ENCODE measurements around the gene FAM83B. TPM values are rescaled to one million over a fixed set of nuclear protein-coding genes. Genes with fewer than 3 reads are reported as not detected.

Gene FAM83B
- total RNA-seq, 2 donors from 2014 or later = not detected

DNA sequence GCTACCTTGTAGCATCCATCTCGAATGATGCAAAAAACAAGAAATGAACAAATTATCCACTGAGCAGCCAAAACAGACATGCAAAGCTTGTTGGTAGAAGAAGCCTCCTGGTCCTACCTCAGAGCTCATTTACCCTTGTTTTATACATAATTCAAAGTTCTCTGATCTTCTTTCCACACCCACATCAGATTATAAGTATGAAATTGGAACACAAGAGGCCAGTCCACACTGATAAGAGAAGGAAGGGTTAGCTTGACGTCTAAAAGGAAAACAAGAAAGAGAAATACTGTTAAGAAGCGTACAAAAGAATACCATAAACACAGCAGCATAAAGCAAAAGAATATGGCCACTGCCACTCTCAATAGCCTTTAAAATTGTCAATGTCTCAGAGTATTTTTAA, 49.7 kb downstream of the FAM83B start:
- H3K4me1 Mint-ChIP-seq = no peaks in the 10 kb centered on the region
- no peaks in the 10 kb centered on the region for H3K27me3 Mint-ChIP-seq
- no peak overlapping the region for H3K27ac Mint-ChIP-seq
- no peaks in the 10 kb centered on the region for H3K36me3 Mint-ChIP-seq (ENCODE audit: low read depth)
- H3K4me3 Mint-ChIP-seq = no peak overlapping the region
- no peaks in the 10 kb centered on the region for H3K9me3 ChIP-seq (ENCODE audit: control insufficient read depth, low read length, poor library complexity, severe bottlenecking)
- no peak for ATAC-seq
- DNase-seq = no peak

DNA sequence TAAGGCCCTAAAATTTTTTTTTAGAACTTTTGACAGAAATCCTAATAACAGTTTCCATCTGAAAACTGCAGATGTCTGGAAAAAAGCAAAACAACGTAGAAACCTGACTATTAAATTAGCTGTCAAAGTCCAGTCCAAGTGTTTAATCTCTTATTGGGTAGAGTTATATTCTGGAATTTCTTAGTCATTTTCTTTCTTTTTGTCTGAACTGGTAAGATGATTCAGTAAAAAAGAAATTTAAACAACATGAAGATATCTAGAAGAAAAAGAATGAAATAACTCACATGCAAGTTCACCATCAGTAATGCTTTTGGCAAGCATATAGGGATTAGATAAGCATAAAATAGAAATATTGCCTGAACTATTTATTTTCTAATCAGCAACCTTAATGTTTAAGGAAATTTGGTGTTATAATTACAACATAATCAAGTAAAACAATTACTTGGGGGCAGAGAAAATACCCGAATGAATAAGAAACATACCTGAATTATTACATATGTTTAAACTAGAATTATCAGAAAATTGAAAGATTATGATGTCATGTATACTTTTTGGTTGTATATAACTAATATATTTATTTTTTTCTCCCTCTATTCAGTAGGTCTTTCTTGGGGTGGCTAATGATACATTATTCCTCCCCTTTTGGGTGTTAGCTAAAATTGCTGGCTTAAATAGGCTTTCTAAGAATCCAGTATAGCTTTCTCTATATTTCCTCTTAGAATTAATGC, 51.1 kb downstream of the FAM83B start:
- Mint-ChIP-seq H3K27ac (no peak overlapping the region), H3K27me3 (no peaks in the 10 kb centered on the region), H3K4me1 (no peaks in the 10 kb centered on the region), H3K36me3 (ENCODE audit: low read depth) (no peaks in the 10 kb centered on the region), H3K4me3 (no peak overlapping the region)
- H3K9me3 ChIP-seq (ENCODE audit: control insufficient read depth, low read length, poor library complexity, severe bottlenecking) = no peaks in the 10 kb centered on the region
- ATAC-seq (no peak), DNase-seq (no peak)

DNA sequence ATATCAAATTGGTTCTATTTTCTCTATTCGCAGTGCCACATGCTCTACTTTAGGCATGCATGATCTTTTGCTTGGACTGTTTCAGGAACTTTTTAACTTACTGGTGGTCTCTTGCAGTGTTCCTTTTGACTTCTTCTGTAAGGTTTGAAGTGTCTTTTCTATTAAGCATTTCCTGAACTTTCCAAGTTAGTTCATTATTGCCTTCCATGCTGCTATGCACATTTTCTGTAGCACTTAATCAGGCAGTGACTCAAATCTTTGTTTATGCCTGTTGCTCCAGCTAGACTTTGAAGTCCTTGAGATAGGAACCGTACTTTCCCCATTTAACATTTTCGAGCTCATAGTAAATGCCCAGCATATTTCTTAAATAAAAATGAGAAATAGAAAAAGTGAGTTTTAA, 52.2 kb downstream of the FAM83B start:
- H3K4me3 Mint-ChIP-seq = no peak overlapping the region
- ATAC-seq = no peak

DNA sequence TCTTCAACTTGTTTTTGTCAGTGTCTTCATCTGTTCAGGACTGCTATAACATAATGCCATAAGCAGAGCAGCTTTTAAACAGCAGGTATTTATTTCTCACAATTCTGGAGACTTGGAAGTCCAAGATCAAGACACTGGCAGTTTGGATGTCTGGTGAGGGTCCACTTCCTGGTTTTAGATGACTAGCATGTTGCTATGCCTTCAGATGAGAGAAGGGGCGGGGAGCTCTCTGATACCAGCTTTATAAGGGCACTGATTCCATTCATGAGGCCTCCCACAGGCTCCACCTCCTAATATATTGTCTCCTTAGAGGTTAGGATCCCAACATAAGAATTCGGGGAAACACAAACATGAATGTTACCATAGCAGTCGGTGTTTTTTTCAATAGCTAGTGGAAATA, 52.9 kb downstream of the FAM83B start:
- DNase-seq (no peak), ATAC-seq (no peak)
- Mint-ChIP-seq H3K27ac (no peak overlapping the region), H3K4me1 (no peaks in the 10 kb centered on the region), H3K4me3 (no peak overlapping the region), H3K36me3 (ENCODE audit: low read depth) (no peaks in the 10 kb centered on the region), H3K27me3 (no peaks in the 10 kb centered on the region)
- no peaks in the 10 kb centered on the region for H3K9me3 ChIP-seq (ENCODE audit: control insufficient read depth, low read length, poor library complexity, severe bottlenecking)

More for the DNA sequence above, 52.2 kb downstream of the FAM83B start:
- no peaks in the 10 kb centered on the region for H3K36me3 Mint-ChIP-seq (ENCODE audit: low read depth)
- H3K4me1 Mint-ChIP-seq = no peaks in the 10 kb centered on the region
- no peaks in the 10 kb centered on the region for H3K9me3 ChIP-seq (ENCODE audit: control insufficient read depth, low read length, poor library complexity, severe bottlenecking)
- no peak for DNase-seq
- H3K27me3 Mint-ChIP-seq = no peaks in the 10 kb centered on the region
- no peak overlapping the region for H3K27ac Mint-ChIP-seq

DNA sequence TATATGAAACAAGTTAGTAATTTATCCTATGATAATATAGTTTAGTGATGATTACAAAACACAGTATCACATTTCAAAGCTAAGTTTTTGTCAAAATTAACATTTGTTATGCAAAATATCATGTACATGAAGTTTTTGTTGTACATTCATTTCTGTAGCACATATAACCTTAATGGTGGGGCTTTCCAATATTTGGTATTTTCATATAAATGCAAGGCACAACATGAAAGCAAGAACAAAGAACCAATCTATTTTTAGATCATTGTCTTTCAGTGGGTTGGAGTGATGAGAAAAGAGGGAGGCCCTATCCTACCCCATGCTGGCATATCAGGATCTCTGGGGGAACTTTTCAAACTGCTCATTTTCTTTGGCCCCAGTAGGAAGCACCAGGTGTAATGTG, 53.4 kb downstream of the FAM83B start:
- H3K4me1 Mint-ChIP-seq = no peaks in the 10 kb centered on the region
- no peaks in the 10 kb centered on the region for H3K27me3 Mint-ChIP-seq
- DNase-seq (no peak), ATAC-seq (no peak)
- no peak overlapping the region for H3K27ac Mint-ChIP-seq
- no peaks in the 10 kb centered on the region for H3K9me3 ChIP-seq (ENCODE audit: control insufficient read depth, low read length, poor library complexity, severe bottlenecking)
- H3K36me3 Mint-ChIP-seq (ENCODE audit: low read depth) = no peaks in the 10 kb centered on the region
- H3K4me3 Mint-ChIP-seq = no peak overlapping the region

DNA sequence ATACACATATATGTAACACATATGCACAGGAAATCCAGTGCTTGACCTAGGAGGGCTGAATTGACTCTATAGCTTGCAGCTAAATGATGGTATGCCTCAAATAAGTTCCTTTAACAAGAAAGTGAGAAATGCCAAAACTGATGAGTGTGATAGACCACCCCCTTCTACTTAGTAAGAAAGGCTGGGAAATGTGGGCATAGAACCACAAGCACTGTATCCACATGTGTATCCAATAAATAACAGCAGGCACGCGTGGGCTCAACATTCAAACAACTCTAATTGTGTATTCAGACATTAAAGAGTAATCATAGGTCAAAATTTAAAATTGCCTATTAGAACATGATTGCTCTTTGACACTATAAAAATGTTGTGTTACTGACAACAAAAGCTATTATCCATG, 54.1 kb downstream of the FAM83B start:
- DNase-seq (no peak), ATAC-seq (no peak)
- Mint-ChIP-seq H3K4me3 (no peak overlapping the region), H3K27ac (no peak overlapping the region), H3K27me3 (no peaks in the 10 kb centered on the region), H3K36me3 (ENCODE audit: low read depth) (no peaks in the 10 kb centered on the region), H3K4me1 (no peaks in the 10 kb centered on the region)
- no peaks in the 10 kb centered on the region for H3K9me3 ChIP-seq (ENCODE audit: control insufficient read depth, low read length, poor library complexity, severe bottlenecking)

DNA sequence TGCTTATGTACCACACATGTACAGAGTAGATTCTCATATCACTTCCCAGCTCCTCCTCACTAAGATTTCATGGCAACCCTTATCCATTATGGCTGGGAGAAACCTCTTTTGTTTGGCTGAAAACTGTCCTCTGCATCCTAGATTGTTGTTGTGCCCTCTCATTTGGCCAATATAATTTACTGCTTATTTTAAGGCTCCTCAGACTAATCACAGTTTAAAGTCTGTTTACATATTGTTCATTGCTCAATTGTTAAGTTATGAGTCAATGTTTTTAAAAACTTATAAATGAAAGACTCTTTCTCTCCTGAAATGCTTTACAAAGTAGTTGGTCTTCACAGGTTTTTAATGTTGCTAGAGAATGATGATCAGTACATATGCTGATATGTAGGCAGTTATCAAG, 57.3 kb downstream of the FAM83B start:
- H3K4me3 Mint-ChIP-seq = no peak overlapping the region

DNA sequence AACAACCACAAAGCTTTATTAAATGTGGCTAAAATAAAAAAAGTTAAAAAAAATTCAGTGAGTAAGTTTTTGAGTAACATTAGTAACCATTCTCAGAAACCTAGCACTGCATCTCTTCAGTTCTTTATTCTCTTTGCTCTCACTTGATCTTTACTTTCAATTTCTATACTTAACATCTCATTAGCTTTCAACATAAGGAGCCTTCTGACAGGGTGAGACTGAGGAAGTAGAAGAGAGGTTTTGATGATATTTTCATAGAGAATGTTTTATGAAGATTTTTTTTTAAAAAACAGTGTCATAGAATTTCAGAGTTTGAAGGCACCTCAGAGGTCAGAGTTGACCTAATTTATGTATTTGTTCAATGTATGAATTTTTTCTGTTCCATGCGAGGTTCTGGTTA, 60.8 kb downstream of the FAM83B start:
- Mint-ChIP-seq H3K4me1 (no peaks in the 10 kb centered on the region), H3K36me3 (ENCODE audit: low read depth) (peaks cover 2% of the 10 kb centered on the region), H3K27ac (no peak overlapping the region), H3K4me3 (no peak overlapping the region), H3K27me3 (no peaks in the 10 kb centered on the region)
- no peaks in the 10 kb centered on the region for H3K9me3 ChIP-seq (ENCODE audit: control insufficient read depth, low read length, poor library complexity, severe bottlenecking)
- ATAC-seq = no peak
- no peak for DNase-seq

More for the DNA sequence above, 57.3 kb downstream of the FAM83B start:
- no peak for ATAC-seq
- Mint-ChIP-seq H3K36me3 (ENCODE audit: low read depth) (no peaks in the 10 kb centered on the region), H3K27ac (no peak overlapping the region), H3K4me1 (no peaks in the 10 kb centered on the region), H3K27me3 (no peaks in the 10 kb centered on the region)
- H3K9me3 ChIP-seq (ENCODE audit: control insufficient read depth, low read length, poor library complexity, severe bottlenecking) = no peaks in the 10 kb centered on the region
- DNase-seq = no peak

DNA sequence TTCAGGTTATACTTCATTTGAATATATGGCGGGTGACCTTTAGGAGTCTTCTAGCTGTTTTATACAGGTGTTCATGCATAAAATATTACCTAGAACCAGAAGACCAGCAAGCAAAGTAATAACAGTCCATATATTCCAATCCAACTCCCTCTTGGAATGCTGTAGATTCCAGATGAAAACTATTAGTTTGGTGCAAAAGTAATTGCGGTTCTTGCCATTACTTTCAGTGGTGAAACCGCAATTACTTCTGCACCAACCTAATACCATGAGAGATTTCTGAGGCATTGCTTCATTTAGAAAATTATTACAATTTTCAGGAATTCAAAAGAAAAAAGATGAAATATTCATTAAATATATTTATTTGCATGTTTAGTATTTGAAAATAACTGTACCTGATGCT, 62.6 kb downstream of the FAM83B start:
- Mint-ChIP-seq H3K4me1 (no peaks in the 10 kb centered on the region), H3K27ac (no peak overlapping the region), H3K4me3 (no peak overlapping the region), H3K27me3 (no peaks in the 10 kb centered on the region), H3K36me3 (ENCODE audit: low read depth) (peaks cover 2% of the 10 kb centered on the region)
- H3K9me3 ChIP-seq (ENCODE audit: control insufficient read depth, low read length, poor library complexity, severe bottlenecking) = no peaks in the 10 kb centered on the region
- ATAC-seq = no peak
- no peak for DNase-seq

DNA sequence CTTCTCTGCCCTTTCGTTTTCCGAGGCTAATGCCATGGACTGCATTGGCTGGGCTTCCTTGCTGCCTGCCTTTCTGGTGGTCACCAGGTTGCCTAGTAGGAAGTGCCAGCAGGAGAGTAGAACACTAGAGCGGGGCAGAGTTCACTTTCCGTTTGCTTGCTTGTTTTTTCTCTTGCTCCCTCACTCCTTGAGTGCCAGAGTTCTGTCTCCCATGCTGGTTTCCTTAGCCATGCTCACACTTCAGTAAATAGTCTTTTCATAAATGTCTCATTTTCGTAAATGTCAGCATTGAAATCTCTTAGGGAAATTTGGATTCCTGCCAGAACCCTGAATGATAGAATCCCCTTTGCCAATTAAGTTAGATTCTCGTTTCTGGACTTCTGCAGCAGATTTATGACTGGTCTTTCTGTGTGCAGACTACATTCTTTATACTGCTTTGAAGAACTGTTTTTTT, 63.9 kb downstream of the FAM83B start:
- H3K36me3 Mint-ChIP-seq (ENCODE audit: low read depth) = peaks cover 2% of the 10 kb centered on the region
- ATAC-seq (no peak), DNase-seq (no peak)
- H3K27ac Mint-ChIP-seq = no peak overlapping the region
- H3K27me3 Mint-ChIP-seq = no peaks in the 10 kb centered on the region
- H3K9me3 ChIP-seq (ENCODE audit: control insufficient read depth, low read length, poor library complexity, severe bottlenecking) = no peaks in the 10 kb centered on the region
- H3K4me1 Mint-ChIP-seq = no peaks in the 10 kb centered on the region
- no peak overlapping the region for H3K4me3 Mint-ChIP-seq

DNA sequence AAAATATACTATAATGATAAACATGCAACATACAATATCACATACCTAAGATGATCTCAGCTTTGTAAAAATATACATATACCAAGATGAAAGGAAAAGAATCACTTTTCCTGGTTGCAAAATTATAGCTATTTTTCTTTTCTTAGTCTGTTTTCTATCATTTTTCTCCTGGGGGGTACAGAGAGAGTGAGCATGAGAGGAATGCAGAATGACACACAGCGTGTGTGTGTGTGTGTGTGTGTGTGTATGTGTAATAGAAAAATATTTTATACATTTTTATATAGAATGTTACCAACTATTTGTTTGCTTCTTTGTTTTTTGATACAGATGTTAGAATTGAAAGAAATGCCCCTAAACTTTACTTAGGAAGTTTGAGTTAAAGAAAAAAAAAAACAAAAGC, 64.3 kb downstream of the FAM83B start:
- no peaks in the 10 kb centered on the region for H3K9me3 ChIP-seq (ENCODE audit: control insufficient read depth, low read length, poor library complexity, severe bottlenecking)
- DNase-seq = no peak
- Mint-ChIP-seq H3K4me1 (no peaks in the 10 kb centered on the region), H3K27ac (no peak overlapping the region), H3K27me3 (no peaks in the 10 kb centered on the region), H3K4me3 (no peak overlapping the region), H3K36me3 (ENCODE audit: low read depth) (peaks cover 2% of the 10 kb centered on the region)
- no peak for ATAC-seq

DNA sequence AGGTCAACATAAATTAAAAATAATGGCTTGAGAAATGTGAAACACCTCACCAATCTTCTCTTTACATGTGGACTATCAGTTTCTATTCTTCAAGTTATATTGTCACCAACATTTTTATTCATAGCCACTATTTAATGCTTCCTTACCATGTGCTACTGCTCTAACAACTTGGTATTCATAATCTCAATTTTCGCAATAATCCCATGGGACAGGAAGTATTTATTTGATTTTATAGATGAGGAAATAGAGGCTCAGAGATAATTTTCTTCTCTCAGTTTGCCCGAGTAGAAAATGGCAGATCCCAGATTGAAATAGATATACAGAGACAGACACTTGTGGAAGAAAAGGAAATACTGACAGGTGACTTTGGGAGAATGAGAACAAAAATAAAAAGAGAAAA, 66.6 kb downstream of the FAM83B start:
- DNase-seq (no peak), ATAC-seq (no peak)
- Mint-ChIP-seq H3K36me3 (ENCODE audit: low read depth) (peaks cover 2% of the 10 kb centered on the region), H3K4me3 (no peak overlapping the region), H3K27ac (no peak overlapping the region), H3K27me3 (no peaks in the 10 kb centered on the region), H3K4me1 (no peaks in the 10 kb centered on the region)
- H3K9me3 ChIP-seq (ENCODE audit: control insufficient read depth, low read length, poor library complexity, severe bottlenecking) = no peaks in the 10 kb centered on the region

DNA sequence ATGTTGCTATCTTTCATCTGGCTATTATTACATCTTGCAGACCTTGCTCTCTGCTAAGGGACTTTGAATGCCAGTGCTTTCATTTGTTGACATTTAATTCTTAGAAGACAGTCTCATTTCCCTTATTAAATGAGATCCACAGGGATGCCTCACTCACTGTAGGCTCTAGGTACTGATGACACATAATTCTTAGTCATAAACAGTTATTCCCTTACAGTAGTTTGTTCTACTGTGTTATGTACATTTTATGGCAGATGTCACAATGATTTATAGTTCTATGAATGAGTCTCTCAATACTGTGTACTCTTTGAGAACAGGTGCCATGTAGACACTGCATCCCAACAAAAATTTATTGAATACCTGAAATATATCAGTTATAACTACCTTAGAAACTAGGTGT, 70.3 kb downstream of the FAM83B start:
- Mint-ChIP-seq H3K27ac (no peak overlapping the region), H3K4me3 (no peak overlapping the region), H3K27me3 (no peaks in the 10 kb centered on the region), H3K36me3 (ENCODE audit: low read depth) (no peaks in the 10 kb centered on the region), H3K4me1 (no peaks in the 10 kb centered on the region)
- H3K9me3 ChIP-seq (ENCODE audit: control insufficient read depth, low read length, poor library complexity, severe bottlenecking) = no peaks in the 10 kb centered on the region
- ATAC-seq = no peak
- no peak for DNase-seq

DNA sequence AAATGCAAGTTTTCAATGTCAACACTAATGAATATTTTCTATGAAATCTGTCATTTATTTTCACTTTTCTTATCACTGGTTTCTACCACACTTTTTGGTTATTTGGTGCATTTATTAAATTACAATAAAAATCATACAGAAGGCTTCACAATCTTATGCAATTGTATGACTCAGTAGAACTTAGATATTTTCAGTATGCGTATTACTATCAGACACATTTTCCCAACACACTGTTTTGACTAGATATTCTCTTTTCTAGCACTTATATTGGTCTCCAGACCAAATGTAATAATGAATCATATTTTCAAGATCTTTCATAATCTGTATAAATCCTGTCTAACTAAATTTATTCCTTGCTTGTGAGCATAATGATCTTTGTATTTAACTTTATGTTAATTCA, 74.1 kb downstream of the FAM83B start:
- no peaks in the 10 kb centered on the region for H3K9me3 ChIP-seq (ENCODE audit: control insufficient read depth, low read length, poor library complexity, severe bottlenecking)
- no peak overlapping the region for H3K27ac Mint-ChIP-seq
- DNase-seq (no peak), ATAC-seq (no peak)
- H3K36me3 Mint-ChIP-seq (ENCODE audit: low read depth) = no peaks in the 10 kb centered on the region
- H3K4me1 Mint-ChIP-seq = no peaks in the 10 kb centered on the region
- no peaks in the 10 kb centered on the region for H3K27me3 Mint-ChIP-seq
- H3K4me3 Mint-ChIP-seq = no peak overlapping the region

All from T-helper 17 cell (primary cell).